ENCODE data around the gene JARID2.

DNA sequence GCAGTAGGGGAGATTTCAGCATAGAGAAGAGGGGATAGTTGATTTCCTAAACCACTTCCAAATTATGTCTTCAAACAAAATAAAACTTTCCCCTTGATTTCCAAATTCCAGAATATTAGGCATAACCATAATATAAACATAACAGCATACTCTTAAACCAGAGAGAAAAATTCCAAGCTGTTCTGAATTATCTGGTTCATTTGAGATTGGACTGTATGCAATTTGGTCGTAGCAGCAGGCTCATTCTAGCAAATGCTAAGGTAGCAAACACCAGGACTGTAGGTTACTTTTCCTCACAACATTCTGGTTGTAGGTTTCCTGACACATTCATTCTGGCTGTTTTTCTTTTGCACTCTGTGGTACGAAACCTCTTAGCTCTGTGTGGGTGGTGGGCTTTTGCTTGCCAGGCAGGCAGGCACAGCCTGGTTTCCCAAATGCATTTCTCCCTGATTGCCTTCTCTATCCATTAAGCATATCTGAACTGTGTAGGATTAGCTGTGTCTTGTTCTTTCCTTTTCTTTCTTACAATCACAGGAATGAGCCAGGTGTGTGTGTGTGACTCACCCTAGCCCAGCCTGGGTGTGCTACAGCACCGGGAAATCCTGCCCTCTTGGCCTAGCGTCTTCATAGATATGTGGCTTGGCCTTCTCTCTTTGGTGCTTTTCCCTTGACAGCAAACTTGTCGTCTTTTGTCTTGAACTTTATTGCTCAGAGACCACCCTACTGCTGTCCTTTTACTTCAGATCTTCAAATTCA is 77.1 kb downstream of the JARID2 start:
- TF ChIP-seq, protein P1, sequence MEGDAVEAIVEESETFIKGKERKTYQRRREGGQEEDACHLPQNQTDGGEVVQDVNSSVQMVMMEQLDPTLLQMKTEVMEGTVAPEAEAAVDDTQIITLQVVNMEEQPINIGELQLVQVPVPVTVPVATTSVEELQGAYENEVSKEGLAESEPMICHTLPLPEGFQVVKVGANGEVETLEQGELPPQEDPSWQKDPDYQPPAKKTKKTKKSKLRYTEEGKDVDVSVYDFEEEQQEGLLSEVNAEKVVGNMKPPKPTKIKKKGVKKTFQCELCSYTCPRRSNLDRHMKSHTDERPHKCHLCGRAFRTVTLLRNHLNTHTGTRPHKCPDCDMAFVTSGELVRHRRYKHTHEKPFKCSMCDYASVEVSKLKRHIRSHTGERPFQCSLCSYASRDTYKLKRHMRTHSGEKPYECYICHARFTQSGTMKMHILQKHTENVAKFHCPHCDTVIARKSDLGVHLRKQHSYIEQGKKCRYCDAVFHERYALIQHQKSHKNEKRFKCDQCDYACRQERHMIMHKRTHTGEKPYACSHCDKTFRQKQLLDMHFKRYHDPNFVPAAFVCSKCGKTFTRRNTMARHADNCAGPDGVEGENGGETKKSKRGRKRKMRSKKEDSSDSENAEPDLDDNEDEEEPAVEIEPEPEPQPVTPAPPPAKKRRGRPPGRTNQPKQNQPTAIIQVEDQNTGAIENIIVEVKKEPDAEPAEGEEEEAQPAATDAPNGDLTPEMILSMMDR (IDR thresholded peaks at IDR 0.05; ENCODE audit: control extremely low read depth in 1 of 3, insufficient read depth in 1 of 3, low read depth in 1 of 3, low read length in 3 of 3), result no peak
- TF ChIP-seq, protein P2, sequence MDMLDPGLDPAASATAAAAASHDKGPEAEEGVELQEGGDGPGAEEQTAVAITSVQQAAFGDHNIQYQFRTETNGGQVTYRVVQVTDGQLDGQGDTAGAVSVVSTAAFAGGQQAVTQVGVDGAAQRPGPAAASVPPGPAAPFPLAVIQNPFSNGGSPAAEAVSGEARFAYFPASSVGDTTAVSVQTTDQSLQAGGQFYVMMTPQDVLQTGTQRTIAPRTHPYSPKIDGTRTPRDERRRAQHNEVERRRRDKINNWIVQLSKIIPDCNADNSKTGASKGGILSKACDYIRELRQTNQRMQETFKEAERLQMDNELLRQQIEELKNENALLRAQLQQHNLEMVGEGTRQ (IDR thresholded peaks at IDR 0.05; ENCODE audit: low read length), result no peak
- no peak for TF ChIP-seq CBX8 (IDR thresholded peaks at IDR 0.05; ENCODE audit: borderline replicate concordance, low read depth, low read length)
